Ammon's horn (tissue), 1 donor: ENCODE measurements around the gene BAZ2B.
"Not testable (repeated sequence)": the region's sequence is repeated elsewhere in the genome, so short reads cannot be mapped to it uniquely, and the experiment has no call there.

Source experiments
- DNase-seq: peaks from one replicate; pipeline ENCODE4 v3.0.0-alpha.2; 2016; ENCODE audit warnings: low spot score

BAZ2B gene, protein sequence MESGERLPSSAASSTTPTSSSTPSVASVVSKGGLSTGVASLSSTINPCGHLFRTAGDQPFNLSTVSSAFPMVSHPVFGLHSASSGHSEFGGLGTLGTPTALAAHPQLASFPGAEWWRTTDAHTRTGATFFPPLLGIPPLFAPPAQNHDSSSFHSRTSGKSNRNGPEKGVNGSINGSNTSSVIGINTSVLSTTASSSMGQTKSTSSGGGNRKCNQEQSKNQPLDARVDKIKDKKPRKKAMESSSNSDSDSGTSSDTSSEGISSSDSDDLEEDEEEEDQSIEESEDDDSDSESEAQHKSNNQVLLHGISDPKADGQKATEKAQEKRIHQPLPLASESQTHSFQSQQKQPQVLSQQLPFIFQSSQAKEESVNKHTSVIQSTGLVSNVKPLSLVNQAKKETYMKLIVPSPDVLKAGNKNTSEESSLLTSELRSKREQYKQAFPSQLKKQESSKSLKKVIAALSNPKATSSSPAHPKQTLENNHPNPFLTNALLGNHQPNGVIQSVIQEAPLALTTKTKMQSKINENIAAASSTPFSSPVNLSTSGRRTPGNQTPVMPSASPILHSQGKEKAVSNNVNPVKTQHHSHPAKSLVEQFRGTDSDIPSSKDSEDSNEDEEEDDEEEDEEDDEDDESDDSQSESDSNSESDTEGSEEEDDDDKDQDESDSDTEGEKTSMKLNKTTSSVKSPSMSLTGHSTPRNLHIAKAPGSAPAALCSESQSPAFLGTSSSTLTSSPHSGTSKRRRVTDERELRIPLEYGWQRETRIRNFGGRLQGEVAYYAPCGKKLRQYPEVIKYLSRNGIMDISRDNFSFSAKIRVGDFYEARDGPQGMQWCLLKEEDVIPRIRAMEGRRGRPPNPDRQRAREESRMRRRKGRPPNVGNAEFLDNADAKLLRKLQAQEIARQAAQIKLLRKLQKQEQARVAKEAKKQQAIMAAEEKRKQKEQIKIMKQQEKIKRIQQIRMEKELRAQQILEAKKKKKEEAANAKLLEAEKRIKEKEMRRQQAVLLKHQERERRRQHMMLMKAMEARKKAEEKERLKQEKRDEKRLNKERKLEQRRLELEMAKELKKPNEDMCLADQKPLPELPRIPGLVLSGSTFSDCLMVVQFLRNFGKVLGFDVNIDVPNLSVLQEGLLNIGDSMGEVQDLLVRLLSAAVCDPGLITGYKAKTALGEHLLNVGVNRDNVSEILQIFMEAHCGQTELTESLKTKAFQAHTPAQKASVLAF (N-terminal part only)

DNA sequence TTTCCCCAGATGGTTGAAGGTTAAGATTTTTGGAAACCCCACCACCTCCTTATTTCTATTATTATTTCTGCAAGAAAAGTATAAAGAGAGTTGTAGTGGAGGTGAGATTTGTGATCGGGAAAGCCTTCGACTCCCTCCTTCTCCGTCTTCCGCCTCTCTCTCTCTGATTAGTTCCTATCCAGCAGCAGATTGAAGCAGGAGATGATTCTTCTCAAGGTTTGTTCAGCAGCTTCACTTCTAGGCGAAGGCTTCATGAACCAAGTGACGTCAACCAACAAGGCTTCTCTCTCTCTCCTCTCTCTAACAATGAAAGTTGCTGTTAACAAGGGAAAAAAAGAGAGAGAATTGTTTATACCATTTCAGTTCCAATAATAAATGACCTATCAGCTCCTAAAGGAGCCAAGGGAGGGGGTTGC is at the start of gene BAZ2B:
Gene BAZ2B (minus strand): TSS at position 263 of the 416 bp plus-strand sequence. CDS start 137,829 bp downstream, outside the sequence.
- DNase-seq, result peak; percentile 88

GRCh38 chr2:159661286-159661685 is 44.9 kb upstream of the BAZ2B start:
- DNase-seq, result no peak

GRCh38 chr2:159658881-159659873 is 42.8 kb upstream of the BAZ2B start:
- DNase-seq, result no peak

DNA sequence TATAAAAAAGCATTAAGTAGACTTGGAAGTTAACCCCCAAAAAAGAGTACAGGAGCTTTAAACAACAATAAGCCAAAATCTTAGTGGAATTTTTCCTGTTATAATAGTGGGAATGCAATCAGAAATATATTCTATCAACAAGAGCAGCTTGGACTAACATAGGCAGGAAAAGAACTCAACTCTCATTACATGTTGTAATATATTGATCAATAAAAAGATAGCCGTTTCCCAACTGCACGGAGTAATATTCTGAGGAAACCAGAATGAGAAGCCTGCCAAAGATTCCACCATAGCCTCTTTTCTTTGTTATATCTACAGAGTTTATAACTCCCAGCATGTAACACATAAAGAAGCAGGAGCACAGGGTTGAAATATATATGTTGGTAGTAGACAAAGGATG is 37.6 kb upstream of the BAZ2B start:
- DNase-seq, result no peak

GRCh38 chr2:159651884-159652283 is 35.5 kb upstream of the BAZ2B start:
- DNase-seq, result no peak

DNA sequence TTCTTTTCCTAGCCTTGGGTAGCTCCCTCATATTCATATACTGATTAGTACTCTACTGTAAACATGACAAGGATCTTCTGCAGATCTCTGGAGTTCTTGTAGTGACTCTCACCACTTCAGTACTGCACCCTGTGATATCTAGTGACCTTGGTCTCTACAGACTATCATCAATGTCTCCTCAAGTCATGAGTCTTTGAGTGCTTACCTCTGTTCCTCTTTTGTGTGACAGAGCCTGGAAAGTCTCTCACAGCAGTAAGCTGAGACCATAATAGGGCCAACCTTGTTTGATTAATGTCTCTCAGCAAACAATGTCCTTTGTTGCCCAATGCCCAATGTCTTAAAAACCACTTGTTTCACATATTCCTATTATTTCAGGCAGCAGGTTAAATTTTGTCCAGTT is 34.2 kb upstream of the BAZ2B start:
- no peak for DNase-seq

- DNase-seq, result no peak
Measured at GRCh38 chr2:159648643-159649042, 32.3 kb upstream of the BAZ2B start.

DNA sequence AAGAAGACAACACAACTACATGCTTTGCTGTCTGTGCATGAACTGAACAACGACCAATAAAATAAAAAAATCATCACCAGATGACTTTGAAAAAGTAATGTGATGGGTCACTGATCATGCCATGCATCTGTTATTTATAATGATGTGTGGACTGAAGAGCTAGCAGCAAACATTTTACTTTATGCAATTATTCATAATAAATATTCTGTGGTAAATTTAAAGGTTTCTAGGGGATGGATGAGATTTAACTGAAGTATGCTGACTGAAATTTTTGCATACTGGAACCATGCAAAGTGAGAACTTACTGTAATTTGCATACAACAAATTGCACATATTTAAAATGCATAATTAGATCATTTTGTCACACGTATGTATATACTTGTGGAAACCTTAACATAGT is 31.3 kb upstream of the BAZ2B start:
- no peak for DNase-seq

DNA sequence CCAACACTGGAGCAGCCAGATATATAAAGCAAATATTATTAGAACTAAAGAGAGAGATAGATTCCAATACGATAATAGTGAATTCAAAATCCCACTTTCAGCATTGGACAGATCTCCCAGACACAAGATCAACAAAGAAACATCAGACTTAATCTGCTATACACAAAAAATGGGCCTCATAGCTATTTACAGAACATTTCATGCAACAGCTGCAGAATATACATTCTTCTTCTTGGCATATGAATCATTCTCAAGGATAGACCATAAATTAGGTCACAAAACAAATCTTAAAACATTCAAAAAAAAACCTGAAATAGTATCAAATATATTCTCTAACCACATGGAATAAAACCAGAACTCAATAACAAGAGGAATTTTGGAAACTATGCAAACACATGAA is 23.8 kb upstream of the BAZ2B start:
- DNase-seq, result no peak

DNA sequence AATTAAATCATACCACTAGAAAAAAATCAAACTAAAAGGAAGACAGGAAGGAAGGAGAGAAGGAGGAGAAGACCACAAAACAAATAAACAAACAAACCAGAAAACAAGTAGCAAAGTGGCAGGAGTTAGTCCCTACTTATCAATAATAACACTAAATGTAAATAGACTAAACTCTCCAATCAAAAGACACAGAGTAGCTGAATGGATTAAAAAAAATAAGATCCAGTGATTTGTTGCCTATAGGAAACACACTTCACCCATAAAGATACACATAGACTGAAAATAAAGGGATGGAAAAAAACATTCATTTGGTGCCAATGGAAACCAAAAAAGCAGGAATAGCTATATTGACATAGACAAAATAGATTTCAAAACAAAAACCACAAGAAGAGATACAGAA is 23.4 kb upstream of the BAZ2B start:
- no peak for DNase-seq

- DNase-seq, result no peak
Measured at GRCh38 chr2:159639071-159639470, 22.7 kb upstream of the BAZ2B start.

- DNase-seq, result no peak
Measured at GRCh38 chr2:159637988-159638501, 21.7 kb upstream of the BAZ2B start.

- no peak for DNase-seq
Measured at GRCh38 chr2:159637240-159637639, 20.9 kb upstream of the BAZ2B start.

- DNase-seq, result no peak
Measured at GRCh38 chr2:159635006-159635789, 18.9 kb upstream of the BAZ2B start.

DNA sequence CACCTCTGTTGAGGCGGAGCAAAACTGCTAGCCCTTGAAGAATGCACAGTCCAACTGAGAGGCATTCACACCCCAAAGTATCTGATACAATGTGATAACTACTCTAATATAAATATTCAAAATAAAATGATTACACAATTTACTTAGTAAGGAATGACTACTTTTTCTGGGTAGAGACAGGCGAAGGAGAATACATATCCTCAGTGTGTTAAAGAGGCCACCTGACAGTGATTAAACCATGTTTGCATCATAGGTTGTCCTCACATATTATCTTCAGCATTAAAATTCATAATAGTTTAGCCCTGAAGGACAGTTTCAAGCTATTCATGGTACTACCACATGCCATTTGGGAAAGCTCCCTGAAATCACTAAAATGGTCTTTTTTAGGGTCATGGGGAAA is 16.9 kb upstream of the BAZ2B start:
- no peak for DNase-seq

DNA sequence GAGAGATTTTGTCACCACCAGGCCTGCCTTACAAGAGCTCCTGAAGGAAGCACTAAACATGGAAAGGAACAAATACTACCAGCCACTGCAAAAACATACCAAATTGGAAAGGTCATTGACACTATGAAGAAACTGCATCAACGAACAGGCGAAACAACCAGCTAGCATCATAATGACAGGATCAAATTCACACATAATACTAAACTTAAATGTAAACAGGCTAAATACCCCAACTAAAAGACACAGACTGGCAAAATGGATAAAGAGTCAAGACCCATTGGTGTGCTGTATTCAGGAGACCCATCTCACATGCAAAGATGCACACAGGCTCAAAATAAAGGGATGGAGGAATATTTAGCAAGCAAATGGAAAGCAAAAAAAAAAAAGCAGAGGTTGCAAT is 9.3 kb upstream of the BAZ2B start:
- not testable (repeated sequence) for DNase-seq

DNA sequence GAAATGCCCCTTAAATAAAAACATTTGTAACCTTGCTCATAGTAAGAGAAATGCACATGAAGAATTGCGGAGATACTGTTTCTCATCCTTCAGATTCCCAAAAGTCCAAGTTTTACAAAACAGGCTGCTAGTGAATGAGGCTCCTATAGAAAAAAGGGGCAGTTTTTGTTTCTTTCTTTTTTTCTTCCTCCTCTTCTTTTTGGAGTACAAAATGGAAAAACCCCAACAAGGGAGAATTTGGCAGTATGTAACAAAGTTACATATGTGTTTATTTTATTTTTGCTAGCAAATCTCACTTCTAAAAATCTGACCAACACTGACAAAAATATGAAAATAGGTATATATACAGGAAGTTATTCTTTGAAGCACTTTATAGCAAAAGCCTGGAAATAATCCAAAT is 7.1 kb upstream of the BAZ2B start:
- DNase-seq, result no peak

- DNase-seq, result no peak
Measured at GRCh38 chr2:159622966-159623365, 6.6 kb upstream of the BAZ2B start.

DNA sequence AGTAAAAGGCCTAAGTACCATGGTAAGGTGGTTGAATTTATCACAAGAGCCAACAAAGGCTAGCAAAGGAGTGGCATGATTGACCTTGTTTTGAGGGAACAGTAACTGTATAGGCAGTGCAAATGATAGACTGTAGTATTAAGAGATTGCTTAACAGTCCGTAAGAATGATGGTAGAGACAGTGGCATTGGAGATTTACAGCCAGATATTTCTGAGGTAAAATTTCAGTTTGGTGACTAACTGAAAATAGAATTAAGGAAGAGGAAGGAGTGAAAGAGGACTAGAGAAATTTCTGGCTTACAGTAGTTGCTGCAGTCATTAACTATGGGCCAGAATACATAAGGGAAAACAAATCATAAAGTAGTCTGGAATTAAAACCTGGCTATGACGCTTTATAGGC is 4.4 kb upstream of the BAZ2B start:
- no peak for DNase-seq

DNA sequence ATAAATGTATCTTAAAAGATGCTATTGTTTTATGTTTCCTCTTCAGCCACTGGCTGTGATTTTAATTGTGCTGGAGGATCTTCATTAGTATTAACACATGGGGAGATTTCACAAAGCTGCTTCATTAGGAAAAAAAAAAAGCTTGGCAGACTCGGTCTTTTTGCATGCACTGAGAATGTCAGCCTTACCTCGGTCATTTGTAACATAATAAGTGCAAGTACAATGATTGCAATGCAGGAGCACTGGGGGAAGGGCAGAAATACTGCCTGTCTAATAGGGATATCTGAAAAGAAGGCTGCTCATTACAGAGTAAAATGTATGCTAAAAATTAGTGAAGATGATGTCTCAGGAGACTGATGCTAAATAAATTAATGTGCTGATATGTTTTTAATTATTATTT is 1.3 kb upstream of the BAZ2B start:
- DNase-seq, result peak; percentile 23
